Stimulated activated CD8-positive, alpha-beta memory T cell treated with anti-CD3 and anti-CD28 coated beads, Interleukin-4, amount 100 ng/mL, for 24 hours (primary cell): Measurements from ENCODE around the gene PRKCE.
"Not testable (repeated sequence)": the region's sequence is repeated elsewhere in the genome, so short reads cannot be mapped to it uniquely, and the experiment has no call there.

ENCODE experiments used
- DNase-seq: peaks from one replicate; pipeline ENCODE4 v3.0.0-alpha.2; 2020; ENCODE audit warnings: low read depth

Gene PRKCE

DNA sequence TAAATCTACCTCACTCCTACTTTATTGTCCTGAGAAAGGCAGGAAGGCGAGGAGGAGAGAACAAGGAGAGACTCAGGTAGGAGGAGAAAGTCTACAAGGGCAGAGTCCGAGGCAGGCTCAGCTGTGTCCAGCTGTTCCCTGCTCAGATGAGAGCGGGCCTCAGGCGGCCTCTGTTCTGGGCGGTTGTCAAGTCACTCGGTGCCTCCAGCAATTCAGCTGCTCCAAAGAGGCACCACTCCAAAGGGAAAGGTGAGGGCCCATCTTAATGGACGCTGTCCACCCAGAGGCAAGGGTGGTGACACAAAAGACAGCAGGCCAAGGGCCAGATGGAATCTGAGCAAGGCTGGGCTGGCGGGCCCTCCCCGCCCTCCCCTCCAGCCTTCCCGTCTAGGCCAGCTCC lies 544.3 kb downstream of the PRKCE start:
- DNase-seq = no peak

GRCh38 chr2:46196871-46197462 lies 545.5 kb downstream of the PRKCE start:
- no peak for DNase-seq

DNA sequence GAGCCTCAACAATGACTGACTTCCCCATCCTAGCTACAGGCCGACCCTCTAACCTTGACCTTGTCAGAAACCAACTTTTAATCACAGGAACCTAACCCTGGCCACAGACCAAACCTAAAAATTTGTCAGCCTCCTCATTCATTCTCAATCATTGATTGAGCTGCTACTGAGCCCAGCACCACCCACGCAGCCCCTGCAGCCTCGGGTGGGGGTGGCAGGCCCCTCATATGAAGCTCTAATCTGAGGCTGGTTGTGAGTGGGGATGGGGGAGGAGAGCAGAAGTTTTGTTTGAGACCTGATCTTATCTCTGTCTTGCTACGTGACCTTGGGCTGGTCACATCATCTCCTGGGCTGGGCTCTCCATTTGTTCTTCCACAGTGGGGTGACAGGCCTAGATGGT lies 546.2 kb downstream of the PRKCE start:
- DNase-seq = no peak

DNA sequence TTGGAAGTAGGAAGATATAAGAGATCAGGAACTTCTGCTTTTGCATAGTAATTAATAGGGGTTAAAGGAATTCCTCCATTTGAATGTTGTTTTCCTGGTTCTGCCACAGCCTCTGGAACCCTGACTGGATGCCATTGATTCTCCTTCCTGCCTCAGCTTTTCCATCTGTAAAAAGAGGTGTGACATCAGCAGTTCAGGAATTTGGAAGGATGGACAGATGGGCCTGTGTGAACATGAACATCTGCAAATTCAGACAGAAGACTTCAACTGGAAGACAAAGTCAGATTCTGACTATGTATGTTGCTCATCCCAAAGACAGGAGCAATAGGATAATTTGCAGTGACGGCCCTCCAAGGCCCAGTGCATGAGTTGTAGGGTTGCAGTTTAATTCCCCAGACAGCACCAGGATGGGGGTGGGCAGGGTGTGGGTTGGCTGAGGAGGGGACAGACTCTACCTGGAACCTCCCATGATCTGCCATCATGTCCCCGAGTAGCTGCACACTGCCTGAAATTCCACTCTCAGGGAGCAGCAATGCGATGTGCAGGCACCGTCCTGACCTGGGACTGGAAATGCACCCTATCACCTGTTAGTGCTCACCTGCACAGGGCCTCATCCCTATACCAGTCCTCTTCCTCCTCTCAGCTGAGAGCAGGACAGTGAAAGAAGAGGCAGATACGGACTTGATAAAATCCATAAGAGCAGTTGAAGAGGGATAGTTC lies 546.8 kb downstream of the PRKCE start:
- no peak for DNase-seq

- no peak for DNase-seq
These were observed 547.5 kb downstream of the PRKCE start for GRCh38 chr2:46198966-46199365.

- no peak for DNase-seq
These were observed 548.7 kb downstream of the PRKCE start for GRCh38 chr2:46200100-46200690.

- no peak for DNase-seq
These were observed 549.6 kb downstream of the PRKCE start for GRCh38 chr2:46200861-46201605.

DNA sequence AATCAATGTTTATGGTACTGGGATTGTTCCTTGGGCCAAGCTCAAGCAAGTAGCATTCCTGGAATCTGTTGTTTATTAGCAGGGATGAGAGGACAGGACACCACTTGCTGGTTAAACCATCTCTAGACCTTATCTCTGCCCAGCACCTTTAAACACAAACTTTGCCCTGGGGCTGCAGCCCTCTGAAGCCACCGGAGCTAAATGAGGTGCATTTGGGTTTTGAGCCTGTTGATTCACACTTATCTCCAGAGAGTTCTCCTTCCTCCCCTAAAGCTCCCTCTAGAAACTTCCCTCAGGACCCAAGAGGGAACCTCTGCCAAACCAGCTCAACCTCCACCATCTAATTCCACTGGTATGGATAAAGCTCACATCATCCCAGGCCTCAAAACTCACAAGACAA lies 551.0 kb downstream of the PRKCE start:
- DNase-seq = no peak

DNA sequence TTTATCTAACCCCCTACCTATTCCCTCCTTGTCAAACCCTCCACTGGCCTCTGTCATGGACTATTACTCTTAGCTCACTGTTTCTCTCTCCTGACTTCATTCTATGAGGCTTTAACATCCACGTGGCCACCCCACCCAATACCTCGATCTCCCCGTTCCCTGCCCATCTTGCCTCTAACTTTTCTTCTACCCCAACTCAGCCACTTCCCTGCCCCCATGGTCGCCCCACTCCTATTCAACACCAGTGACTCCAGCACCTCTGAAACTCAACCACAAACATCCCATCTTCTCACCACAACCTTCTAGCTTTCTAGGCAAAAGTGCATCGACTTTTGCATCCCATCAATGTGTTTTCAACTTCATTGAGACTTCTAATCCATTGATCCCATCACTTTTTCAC lies 551.5 kb downstream of the PRKCE start:
- no peak for DNase-seq

- DNase-seq = not testable (repeated sequence)
These were observed 552.2 kb downstream of the PRKCE start for GRCh38 chr2:46203636-46204035.

DNA sequence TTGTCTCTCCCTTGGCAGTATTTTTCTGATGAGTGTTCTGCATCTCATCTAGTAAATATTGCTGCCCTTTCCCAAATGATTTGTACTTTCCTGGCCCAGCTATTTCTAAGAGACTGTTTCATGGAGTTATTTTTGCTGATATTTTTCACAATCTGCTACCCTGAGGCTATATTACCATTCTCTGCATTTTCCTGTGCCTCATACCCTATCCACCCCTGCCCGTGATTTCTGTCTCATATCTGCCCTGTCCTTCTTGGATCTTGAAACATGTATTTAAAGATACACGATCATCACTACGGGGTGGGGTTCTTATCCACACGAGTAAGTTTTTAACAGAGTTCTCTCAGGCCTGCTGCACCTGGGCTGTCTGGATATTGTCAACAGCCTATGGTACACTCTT lies 556.1 kb downstream of the PRKCE start:
- DNase-seq = no peak

GRCh38 chr2:46208766-46209165 lies 557.3 kb downstream of the PRKCE start:
- DNase-seq = no peak

DNA sequence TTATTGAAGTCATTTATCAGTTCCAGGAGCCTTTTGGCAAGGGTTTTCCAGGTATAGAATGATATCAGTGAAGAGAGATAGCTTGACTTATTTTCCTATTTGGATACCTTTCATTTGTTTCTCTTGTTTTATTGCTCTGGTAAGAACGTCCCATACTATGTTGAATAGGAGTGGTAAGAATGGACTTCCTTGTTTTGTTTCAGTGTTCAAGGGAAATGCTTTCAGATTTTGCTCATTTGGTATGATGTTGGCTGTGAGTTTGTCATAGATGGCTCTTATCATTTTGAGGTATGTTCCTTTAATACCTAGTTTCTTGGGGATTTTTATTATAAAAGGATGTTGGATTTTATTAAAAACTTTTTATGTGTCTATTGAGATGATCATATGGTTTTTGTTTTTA lies 558.6 kb downstream of the PRKCE start:
- DNase-seq = no peak

DNA sequence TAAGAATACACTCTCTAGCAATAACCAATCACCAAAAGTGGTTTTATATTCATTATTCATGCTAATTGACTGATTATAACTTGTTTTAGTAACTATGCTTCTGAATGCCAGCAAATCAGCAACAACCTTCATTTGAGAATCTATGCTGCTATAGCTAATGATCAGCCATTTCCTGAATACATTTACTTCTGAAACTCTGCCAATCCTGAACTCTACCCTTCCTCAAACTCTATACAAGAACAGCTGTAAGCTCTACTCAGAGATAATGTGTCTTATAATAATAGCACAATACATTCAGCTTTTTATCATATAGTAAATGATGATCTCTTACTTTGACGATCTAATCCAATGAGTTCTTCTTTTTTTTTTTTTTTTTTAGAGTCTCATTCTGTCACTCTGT lies 560.0 kb downstream of the PRKCE start:
- no peak for DNase-seq

DNA sequence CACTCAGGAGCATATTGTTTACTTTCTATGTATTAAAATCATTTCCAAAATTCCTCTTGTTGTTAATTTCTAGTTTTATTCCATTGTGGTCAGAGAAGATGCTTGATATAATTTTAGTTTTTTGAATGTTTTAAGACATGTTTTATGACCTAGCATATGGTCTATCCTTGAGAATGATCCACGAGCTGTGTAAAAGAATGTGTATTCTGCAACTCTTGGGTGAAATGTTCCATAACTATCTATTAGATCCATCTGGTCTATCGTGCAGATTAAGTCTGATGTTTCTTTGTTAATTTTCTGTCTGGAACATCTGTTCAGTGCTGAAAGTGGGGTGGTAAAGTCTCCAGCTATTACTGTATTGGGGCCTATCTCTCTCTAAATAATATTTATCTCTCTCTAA lies 562.4 kb downstream of the PRKCE start:
- no peak for DNase-seq

GRCh38 chr2:46216213-46216612 lies 564.7 kb downstream of the PRKCE start:
- DNase-seq = no peak

- not testable (repeated sequence) for DNase-seq
These were observed 572.0 kb downstream of the PRKCE start for GRCh38 chr2:46223514-46223913.

DNA sequence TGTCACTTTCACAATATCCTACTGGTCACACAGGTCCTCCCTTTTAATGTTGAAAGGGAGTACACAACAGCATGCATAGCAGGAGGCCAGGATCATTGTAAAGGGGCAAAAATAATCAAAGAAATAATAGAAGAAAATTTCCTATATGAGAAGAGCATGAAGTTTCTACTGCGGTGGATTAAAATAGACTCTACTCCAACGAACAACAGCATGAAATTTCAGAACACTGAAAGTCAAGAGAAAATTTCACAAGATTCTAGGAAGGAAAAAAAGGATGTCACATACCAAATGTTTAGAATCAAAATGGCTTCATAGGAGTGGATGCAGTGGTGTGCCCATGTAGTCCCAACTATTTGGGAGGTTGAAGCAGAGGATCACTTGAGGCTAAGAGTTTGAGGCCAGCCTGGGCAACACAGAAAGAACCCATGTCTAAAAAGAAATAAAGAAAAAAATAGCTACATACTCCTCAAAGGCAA lies 573.7 kb downstream of the PRKCE start:
- DNase-seq = no peak

GRCh38 chr2:46225730-46226129 lies 574.3 kb downstream of the PRKCE start:
- DNase-seq = no peak

- no peak for DNase-seq
These were observed 575.1 kb downstream of the PRKCE start for GRCh38 chr2:46226620-46227019.

DNA sequence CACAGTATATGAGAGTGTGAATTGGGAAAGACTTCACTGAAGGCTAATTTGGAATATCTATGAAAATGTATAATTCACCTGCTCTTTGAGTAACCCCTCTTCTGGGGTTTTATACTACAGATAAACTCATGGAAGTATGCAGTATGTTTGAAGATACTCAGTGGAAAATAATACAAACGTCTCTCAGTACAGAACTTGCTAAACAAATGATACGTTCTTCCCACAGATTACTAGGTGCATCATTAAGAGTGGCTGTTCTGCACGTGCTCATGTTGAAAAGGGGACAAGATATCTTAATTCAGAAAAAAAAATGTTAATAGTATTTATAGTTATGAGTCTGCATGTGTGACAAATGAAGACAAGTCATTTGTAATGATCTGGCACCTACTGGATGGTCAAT lies 575.5 kb downstream of the PRKCE start:
- no peak for DNase-seq

DNA sequence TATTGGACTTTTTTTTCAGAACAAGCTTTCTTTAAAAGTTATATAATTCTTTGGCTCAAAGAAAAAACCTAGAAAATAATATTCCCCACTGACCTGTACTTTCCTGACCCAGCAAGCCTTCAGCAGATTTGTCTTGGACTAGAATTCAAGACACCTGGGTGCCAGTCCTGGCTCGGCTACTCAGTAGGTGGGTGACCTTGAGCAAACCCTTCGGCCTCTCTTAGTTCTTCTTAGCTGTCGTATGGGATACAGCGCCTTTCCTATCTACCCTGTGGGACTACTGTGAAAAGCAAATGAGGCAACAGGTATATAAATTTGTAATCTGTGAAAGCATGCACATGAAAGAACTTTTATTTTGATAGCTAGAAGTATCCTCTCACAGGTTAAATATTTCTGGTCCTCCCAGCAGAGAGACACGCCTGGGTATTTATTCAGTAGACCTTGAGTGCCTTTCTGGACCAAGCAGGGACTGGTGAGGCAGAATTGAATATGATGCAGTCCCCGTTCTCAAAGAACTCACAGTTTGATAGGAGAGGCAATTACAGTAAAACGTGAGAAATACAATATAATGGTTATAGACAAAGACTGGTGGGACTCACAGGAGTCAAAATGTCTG lies 576.3 kb downstream of the PRKCE start:
- DNase-seq = no peak
